K562 (cell line): ENCODE data around the gene HSDL2.

Source experiments
- ARNT ChIP-seq, 2 experiments: fragments of 450-650 bp; IDR thresholded peaks; 2 replicates each; pipeline ENCODE4 v1.6.1; 2016; ENCODE audit warnings: mild to moderate bottlenecking in 1 of 2
- SRF ChIP-seq, 2 experiments: fragments of 250-450, 450-650 bp in 1 of 2; sonication (Bioruptor Pico) in 1 of 2; sonication (generic) in 1 of 2; formaldehyde crosslinking; IDR thresholded peaks; 2 replicates each; pipeline versions ENCODE4 v1.5.0 to v1.5.1; 2020 to 2022; ENCODE audit warnings: mild to moderate bottlenecking in 1 of 2, missing genetic modification reagents in 1 of 2
- TF ChIP-seq, protein P1 (sequence below), 3 experiments: IDR thresholded peaks in 2 of 3; conservative IDR thresholded peaks in 1 of 3; 2 replicates each; pipeline ENCODE4 v1.5.1; 2011 to 2012; ENCODE audit warnings: low read length in 3 of 3, mild to moderate bottlenecking in 3 of 3, control low read depth in 2 of 3, improper control_type of control experiment in 1 of 3, inconsistent platforms in 1 of 3, low read depth in 1 of 3, mixed read lengths in 1 of 3, moderate library complexity in 1 of 3; ENCODE audit not compliant: insufficient read depth in 2 of 3
- TF ChIP-seq, protein P2 (sequence below): sonication (generic); formaldehyde crosslinking; IDR thresholded peaks from 2 replicates; pipeline ENCODE4 v1.8.0; 2022; ENCODE audit warnings: mild to moderate bottlenecking, missing genetic modification reagents
- TF ChIP-seq, protein P3 (sequence below), 2 experiments: IDR thresholded peaks; 2 replicates each; pipeline ENCODE4 v1.6.1; 2012; ENCODE audit warnings: improper control_type of control experiment in 2 of 2, low read depth in 2 of 2, low read length in 2 of 2, borderline replicate concordance in 1 of 2
- TF ChIP-seq, protein P4 (sequence below): fragments of 450-650 bp; formaldehyde crosslinking; IDR thresholded peaks from 2 replicates; pipeline ENCODE4 v1.4.0; 2020; ENCODE audit warnings: mild to moderate bottlenecking, moderate library complexity
- TF ChIP-seq, protein P5 (sequence below): sonication (generic); formaldehyde crosslinking; IDR thresholded peaks from 2 replicates; pipeline ENCODE4 v1.8.1; 2023; ENCODE audit warnings: mild to moderate bottlenecking, missing genetic modification reagents
- TF ChIP-seq, protein P6 (sequence below): fragments of 450-650 bp; IDR thresholded peaks from 2 replicates; pipeline ENCODE4 v1.6.1; 2016; ENCODE audit warnings: low read depth, mild to moderate bottlenecking, moderate library complexity
- TF ChIP-seq, protein P7 (sequence below): IDR thresholded peaks from 2 replicates; pipeline ENCODE4 v1.6.1; 2016; ENCODE audit warnings: missing genetic modification characterization, missing compliant biosample characterization

DNA sequence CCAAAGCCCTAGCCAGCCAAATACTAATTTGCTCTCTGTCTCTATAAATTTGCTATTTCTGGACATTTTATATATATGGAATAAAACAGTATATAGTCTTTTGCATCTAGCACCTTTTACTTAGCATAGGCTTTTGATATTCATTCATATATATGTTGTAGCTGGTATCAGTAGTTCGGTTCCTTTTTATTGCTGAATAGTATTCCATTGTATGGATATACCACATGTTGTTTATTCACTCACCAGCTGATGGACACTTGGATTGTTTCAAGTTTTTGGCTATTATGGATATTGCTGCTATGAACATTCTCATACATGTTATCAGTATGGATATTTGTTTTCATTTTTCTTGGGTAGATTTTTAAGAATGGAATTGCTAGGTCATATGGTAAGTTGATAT, 82.9 kb downstream of the HSDL2 start:
- TF ChIP-seq SRF (CRISPR knock-in tag; IDR thresholded peaks at IDR 0.05) (no peak), ARNT (IDR thresholded peaks at IDR 0.05) (no peak)
- TF ChIP-seq, protein P1, sequence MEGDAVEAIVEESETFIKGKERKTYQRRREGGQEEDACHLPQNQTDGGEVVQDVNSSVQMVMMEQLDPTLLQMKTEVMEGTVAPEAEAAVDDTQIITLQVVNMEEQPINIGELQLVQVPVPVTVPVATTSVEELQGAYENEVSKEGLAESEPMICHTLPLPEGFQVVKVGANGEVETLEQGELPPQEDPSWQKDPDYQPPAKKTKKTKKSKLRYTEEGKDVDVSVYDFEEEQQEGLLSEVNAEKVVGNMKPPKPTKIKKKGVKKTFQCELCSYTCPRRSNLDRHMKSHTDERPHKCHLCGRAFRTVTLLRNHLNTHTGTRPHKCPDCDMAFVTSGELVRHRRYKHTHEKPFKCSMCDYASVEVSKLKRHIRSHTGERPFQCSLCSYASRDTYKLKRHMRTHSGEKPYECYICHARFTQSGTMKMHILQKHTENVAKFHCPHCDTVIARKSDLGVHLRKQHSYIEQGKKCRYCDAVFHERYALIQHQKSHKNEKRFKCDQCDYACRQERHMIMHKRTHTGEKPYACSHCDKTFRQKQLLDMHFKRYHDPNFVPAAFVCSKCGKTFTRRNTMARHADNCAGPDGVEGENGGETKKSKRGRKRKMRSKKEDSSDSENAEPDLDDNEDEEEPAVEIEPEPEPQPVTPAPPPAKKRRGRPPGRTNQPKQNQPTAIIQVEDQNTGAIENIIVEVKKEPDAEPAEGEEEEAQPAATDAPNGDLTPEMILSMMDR (IDR thresholded peaks at IDR 0.05 in 2 of 3, conservative IDR thresholded peaks at IDR 0.05 in 1 of 3; ENCODE audit: insufficient read depth in 2 of 3, low read depth in 1 of 3, low read length in 3 of 3) = no peak
- TF ChIP-seq, protein P2, sequence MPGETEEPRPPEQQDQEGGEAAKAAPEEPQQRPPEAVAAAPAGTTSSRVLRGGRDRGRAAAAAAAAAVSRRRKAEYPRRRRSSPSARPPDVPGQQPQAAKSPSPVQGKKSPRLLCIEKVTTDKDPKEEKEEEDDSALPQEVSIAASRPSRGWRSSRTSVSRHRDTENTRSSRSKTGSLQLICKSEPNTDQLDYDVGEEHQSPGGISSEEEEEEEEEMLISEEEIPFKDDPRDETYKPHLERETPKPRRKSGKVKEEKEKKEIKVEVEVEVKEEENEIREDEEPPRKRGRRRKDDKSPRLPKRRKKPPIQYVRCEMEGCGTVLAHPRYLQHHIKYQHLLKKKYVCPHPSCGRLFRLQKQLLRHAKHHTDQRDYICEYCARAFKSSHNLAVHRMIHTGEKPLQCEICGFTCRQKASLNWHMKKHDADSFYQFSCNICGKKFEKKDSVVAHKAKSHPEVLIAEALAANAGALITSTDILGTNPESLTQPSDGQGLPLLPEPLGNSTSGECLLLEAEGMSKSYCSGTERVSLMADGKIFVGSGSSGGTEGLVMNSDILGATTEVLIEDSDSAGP = no peak
- TF ChIP-seq, protein P3, sequence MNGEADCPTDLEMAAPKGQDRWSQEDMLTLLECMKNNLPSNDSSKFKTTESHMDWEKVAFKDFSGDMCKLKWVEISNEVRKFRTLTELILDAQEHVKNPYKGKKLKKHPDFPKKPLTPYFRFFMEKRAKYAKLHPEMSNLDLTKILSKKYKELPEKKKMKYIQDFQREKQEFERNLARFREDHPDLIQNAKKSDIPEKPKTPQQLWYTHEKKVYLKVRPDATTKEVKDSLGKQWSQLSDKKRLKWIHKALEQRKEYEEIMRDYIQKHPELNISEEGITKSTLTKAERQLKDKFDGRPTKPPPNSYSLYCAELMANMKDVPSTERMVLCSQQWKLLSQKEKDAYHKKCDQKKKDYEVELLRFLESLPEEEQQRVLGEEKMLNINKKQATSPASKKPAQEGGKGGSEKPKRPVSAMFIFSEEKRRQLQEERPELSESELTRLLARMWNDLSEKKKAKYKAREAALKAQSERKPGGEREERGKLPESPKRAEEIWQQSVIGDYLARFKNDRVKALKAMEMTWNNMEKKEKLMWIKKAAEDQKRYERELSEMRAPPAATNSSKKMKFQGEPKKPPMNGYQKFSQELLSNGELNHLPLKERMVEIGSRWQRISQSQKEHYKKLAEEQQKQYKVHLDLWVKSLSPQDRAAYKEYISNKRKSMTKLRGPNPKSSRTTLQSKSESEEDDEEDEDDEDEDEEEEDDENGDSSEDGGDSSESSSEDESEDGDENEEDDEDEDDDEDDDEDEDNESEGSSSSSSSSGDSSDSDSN (IDR thresholded peaks at IDR 0.05; ENCODE audit: borderline replicate concordance in 1 of 2, low read depth in 2 of 2, low read length in 2 of 2) = no peak
- TF ChIP-seq, protein P4, sequence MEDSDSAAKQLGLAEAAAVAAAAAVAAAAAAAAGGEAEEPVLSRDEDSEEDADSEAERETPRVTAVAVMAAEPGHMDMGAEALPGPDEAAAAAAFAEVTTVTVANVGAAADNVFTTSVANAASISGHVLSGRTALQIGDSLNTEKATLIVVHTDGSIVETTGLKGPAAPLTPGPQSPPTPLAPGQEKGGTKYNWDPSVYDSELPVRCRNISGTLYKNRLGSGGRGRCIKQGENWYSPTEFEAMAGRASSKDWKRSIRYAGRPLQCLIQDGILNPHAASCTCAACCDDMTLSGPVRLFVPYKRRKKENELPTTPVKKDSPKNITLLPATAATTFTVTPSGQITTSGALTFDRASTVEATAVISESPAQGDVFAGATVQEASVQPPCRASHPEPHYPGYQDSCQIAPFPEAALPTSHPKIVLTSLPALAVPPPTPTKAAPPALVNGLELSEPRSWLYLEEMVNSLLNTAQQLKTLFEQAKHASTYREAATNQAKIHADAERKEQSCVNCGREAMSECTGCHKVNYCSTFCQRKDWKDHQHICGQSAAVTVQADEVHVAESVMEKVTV (CRISPR knock-in tag) = no peak
- TF ChIP-seq, protein P5, sequence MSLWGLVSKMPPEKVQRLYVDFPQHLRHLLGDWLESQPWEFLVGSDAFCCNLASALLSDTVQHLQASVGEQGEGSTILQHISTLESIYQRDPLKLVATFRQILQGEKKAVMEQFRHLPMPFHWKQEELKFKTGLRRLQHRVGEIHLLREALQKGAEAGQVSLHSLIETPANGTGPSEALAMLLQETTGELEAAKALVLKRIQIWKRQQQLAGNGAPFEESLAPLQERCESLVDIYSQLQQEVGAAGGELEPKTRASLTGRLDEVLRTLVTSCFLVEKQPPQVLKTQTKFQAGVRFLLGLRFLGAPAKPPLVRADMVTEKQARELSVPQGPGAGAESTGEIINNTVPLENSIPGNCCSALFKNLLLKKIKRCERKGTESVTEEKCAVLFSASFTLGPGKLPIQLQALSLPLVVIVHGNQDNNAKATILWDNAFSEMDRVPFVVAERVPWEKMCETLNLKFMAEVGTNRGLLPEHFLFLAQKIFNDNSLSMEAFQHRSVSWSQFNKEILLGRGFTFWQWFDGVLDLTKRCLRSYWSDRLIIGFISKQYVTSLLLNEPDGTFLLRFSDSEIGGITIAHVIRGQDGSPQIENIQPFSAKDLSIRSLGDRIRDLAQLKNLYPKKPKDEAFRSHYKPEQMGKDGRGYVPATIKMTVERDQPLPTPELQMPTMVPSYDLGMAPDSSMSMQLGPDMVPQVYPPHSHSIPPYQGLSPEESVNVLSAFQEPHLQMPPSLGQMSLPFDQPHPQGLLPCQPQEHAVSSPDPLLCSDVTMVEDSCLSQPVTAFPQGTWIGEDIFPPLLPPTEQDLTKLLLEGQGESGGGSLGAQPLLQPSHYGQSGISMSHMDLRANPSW (CRISPR knock-in tag) = no peak
- TF ChIP-seq, protein P6, sequence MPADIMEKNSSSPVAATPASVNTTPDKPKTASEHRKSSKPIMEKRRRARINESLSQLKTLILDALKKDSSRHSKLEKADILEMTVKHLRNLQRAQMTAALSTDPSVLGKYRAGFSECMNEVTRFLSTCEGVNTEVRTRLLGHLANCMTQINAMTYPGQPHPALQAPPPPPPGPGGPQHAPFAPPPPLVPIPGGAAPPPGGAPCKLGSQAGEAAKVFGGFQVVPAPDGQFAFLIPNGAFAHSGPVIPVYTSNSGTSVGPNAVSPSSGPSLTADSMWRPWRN = no peak
- TF ChIP-seq, protein P7, sequence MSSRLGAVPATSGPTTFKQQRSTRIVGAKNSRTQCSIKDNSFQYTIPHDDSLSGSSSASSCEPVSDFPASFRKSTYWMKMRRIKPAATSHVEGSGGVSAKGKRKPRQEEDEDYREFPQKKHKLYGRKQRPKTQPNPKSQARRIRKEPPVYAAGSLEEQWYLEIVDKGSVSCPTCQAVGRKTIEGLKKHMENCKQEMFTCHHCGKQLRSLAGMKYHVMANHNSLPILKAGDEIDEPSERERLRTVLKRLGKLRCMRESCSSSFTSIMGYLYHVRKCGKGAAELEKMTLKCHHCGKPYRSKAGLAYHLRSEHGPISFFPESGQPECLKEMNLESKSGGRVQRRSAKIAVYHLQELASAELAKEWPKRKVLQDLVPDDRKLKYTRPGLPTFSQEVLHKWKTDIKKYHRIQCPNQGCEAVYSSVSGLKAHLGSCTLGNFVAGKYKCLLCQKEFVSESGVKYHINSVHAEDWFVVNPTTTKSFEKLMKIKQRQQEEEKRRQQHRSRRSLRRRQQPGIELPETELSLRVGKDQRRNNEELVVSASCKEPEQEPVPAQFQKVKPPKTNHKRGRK (tag) = no peak
